Gastroesophageal sphincter (tissue), 3 donors: ENCODE results near the gene CD3G.

Experiments
- EP300 ChIP-seq: sonication (generic); formaldehyde crosslinking; IDR thresholded peaks from one replicate; pipeline ENCODE4 v1.6.1; 2017; ENCODE audit warnings: antibody characterized with exemption, mild to moderate bottlenecking
- POLR2A ChIP-seq, 2 donors: fragments of 450-650 bp; IDR thresholded peaks; one replicate each; pipeline ENCODE4 v1.6.1; 2017; ENCODE audit warnings: antibody characterized with exemption in 2 of 2, mild to moderate bottlenecking in 2 of 2, moderate library complexity in 1 of 2
- POLR2AphosphoS5 ChIP-seq: sonication (generic); formaldehyde crosslinking; IDR thresholded peaks from one replicate; pipeline ENCODE4 v1.6.1; 2017; ENCODE audit warnings: antibody characterized with exemption
- TF ChIP-seq, protein P1 (sequence below), 4 experiments: fragments of 200-600 bp in 2 of 4; fragments of 450-650 bp in 2 of 4; sonication (generic) in 1 of 4; IDR thresholded peaks; one replicate each; pipeline ENCODE4 v1.5.1; 2017 to 2019; ENCODE audit warnings: antibody characterized with exemption in 4 of 4, mild to moderate bottlenecking in 2 of 4, moderate library complexity in 2 of 4

DNA sequence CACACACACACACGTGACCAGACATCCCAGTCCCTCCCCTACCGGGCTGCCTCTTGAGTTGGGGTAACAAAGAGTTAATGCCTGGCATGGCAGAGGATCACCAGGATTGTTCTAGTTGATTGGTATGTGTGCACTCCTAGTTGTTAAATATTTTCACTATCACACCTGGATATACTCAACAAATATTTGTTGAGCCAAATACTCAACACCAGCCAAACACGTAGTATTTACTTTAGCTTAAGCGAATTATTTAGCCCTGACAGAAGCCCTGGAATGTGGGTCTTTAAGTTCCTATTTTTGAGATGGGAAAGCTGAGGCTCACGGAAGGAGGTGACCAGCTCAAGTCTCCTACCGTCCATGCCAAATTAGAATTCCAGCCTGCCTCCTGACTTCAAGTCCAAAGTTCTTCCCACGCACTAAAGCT is 29.1 kb upstream of the CD3G start:
- TF ChIP-seq, protein P1, sequence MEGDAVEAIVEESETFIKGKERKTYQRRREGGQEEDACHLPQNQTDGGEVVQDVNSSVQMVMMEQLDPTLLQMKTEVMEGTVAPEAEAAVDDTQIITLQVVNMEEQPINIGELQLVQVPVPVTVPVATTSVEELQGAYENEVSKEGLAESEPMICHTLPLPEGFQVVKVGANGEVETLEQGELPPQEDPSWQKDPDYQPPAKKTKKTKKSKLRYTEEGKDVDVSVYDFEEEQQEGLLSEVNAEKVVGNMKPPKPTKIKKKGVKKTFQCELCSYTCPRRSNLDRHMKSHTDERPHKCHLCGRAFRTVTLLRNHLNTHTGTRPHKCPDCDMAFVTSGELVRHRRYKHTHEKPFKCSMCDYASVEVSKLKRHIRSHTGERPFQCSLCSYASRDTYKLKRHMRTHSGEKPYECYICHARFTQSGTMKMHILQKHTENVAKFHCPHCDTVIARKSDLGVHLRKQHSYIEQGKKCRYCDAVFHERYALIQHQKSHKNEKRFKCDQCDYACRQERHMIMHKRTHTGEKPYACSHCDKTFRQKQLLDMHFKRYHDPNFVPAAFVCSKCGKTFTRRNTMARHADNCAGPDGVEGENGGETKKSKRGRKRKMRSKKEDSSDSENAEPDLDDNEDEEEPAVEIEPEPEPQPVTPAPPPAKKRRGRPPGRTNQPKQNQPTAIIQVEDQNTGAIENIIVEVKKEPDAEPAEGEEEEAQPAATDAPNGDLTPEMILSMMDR (IDR thresholded peaks at IDR 0.05) = no peak
- TF ChIP-seq POLR2AphosphoS5 = no peak
- no peak for TF ChIP-seq POLR2A (IDR thresholded peaks at IDR 0.05)
- no peak for TF ChIP-seq EP300
